HG02943 (cell line): ENCODE data around the gene LBP.
"Not testable (repeated sequence)": the region's sequence is repeated elsewhere in the genome, so short reads cannot be mapped to it uniquely, and the experiment has no call there.

Source experiments
- ATAC-seq: cut with Tn5 transposase; IDR thresholded peaks from one replicate; pipeline ENCODE4 v1.9.1; 2021; ENCODE audit warnings: mild to moderate bottlenecking, low read depth, moderate library complexity; ENCODE audit not compliant: unreplicated experiment

LBP gene

GRCh38 chr20:38320221-38320620 lies 26.1 kb upstream of the LBP start:
- ATAC-seq, result no peak

GRCh38 chr20:38321959-38322598 lies 24.2 kb upstream of the LBP start:
- no peak for ATAC-seq

- ATAC-seq, result no peak
These were observed 22.1 kb upstream of the LBP start for GRCh38 chr20:38324159-38324558.

- ATAC-seq, result no peak
These were observed 21.1 kb upstream of the LBP start for GRCh38 chr20:38325167-38325566.

GRCh38 chr20:38325905-38326304 lies 20.4 kb upstream of the LBP start:
- ATAC-seq, result no peak

GRCh38 chr20:38326309-38326708 lies 20.0 kb upstream of the LBP start:
- no peak for ATAC-seq

GRCh38 chr20:38330638-38331037 lies 15.6 kb upstream of the LBP start:
- no peak for ATAC-seq

- ATAC-seq, result no peak
These were observed 15.0 kb upstream of the LBP start for GRCh38 chr20:38331245-38331644.

- no peak for ATAC-seq
These were observed 14.5 kb upstream of the LBP start for GRCh38 chr20:38331814-38332213.

GRCh38 chr20:38334016-38334415 lies 12.3 kb upstream of the LBP start:
- no peak for ATAC-seq

- no peak for ATAC-seq
These were observed 9.6 kb upstream of the LBP start for GRCh38 chr20:38336726-38337125.

- no peak for ATAC-seq
These were observed 8.6 kb upstream of the LBP start for GRCh38 chr20:38337561-38338140.

GRCh38 chr20:38338849-38339520 lies 7.3 kb upstream of the LBP start:
- ATAC-seq, result no peak

GRCh38 chr20:38339521-38339896 lies 6.8 kb upstream of the LBP start:
- ATAC-seq, result not testable (repeated sequence)

- no peak for ATAC-seq
These were observed 6.3 kb upstream of the LBP start for GRCh38 chr20:38339997-38340396.

- ATAC-seq, result no peak
These were observed 5.6 kb upstream of the LBP start for GRCh38 chr20:38340693-38341092.

- no peak for ATAC-seq
These were observed 4.1 kb upstream of the LBP start for GRCh38 chr20:38342216-38342615.

- ATAC-seq, result no peak
These were observed 3.5 kb upstream of the LBP start for GRCh38 chr20:38342713-38343310.

- ATAC-seq, result no peak
These were observed 2.8 kb upstream of the LBP start for GRCh38 chr20:38343311-38344106.

GRCh38 chr20:38344107-38344701 lies 2.1 kb upstream of the LBP start:
- no peak for ATAC-seq

- ATAC-seq, result no peak
These were observed 639 bp upstream of the LBP start for GRCh38 chr20:38345643-38346042.
